Measurements from ENCODE around the gene ACAD10.

ACAD10 gene

GRCh38 chr12:111780166-111780565 lies 94.3 kb downstream of the ACAD10 start:
- DNase-seq: no peak

GRCh38 chr12:111780615-111781014 lies 94.8 kb downstream of the ACAD10 start:
- no peak for DNase-seq

GRCh38 chr12:111781085-111781658 lies 95.3 kb downstream of the ACAD10 start:
- DNase-seq: no peak

GRCh38 chr12:111783046-111783445 lies 97.2 kb downstream of the ACAD10 start:
- no peak for DNase-seq

GRCh38 chr12:111784953-111785352 lies 99.1 kb downstream of the ACAD10 start:
- no peak for DNase-seq

- no peak for DNase-seq
Observed at GRCh38 chr12:111785651-111786050, 99.8 kb downstream of the ACAD10 start.

GRCh38 chr12:111788178-111788654 lies 102.4 kb downstream of the ACAD10 start:
- no peak for DNase-seq

GRCh38 chr12:111789779-111790178 lies 103.9 kb downstream of the ACAD10 start:
- no peak for DNase-seq

GRCh38 chr12:111791507-111791906 lies 105.7 kb downstream of the ACAD10 start:
- DNase-seq: no peak

- no peak for DNase-seq
Observed at GRCh38 chr12:111792155-111792855, 106.5 kb downstream of the ACAD10 start.

GRCh38 chr12:111792856-111793235 lies 107.0 kb downstream of the ACAD10 start:
- no peak for DNase-seq

GRCh38 chr12:111798182-111798581 lies 112.3 kb downstream of the ACAD10 start:
- no peak for DNase-seq

GRCh38 chr12:111799758-111800157 lies 113.9 kb downstream of the ACAD10 start:
- no peak for DNase-seq

GRCh38 chr12:111803038-111803626 lies 117.3 kb downstream of the ACAD10 start:
- DNase-seq: no peak

- DNase-seq: no peak
Observed at GRCh38 chr12:111803851-111804250, 118.0 kb downstream of the ACAD10 start.

- no peak for DNase-seq
Observed at GRCh38 chr12:111806304-111806703, 120.5 kb downstream of the ACAD10 start.
